ENCODE data around the gene CCNY.
A peak's percentile ranks its signal among the peaks of the same experiment; 100 is the strongest.

CCNY gene

GRCh38 chr10:35578618-35578956 lies 242.3 kb downstream of the CCNY start:
- no peak overlapping the region for H3K4me3 ChIP-seq (ENCODE audit: low read length)
- H3K9ac ChIP-seq (ENCODE audit: low read depth, low read length), result no peak overlapping the region
- no peaks in the 10 kb centered on the region for H3K4me1 ChIP-seq (ENCODE audit: insufficient read depth, low read length)
- no peaks in the 10 kb centered on the region for H3K36me3 ChIP-seq (ENCODE audit: insufficient read depth, low read length)
- WGBS, result 94% methylated on average over 4 of the region's 4 CpGs
- H3K9me3 ChIP-seq (ENCODE audit: insufficient read depth, low read depth, low read length), result no peaks in the 10 kb centered on the region
- H3K27ac ChIP-seq (ENCODE audit: low read depth, low read length), result no peak overlapping the region
- no peaks in the 10 kb centered on the region for H3K27me3 ChIP-seq (ENCODE audit: insufficient read depth, low read length)

- Histone ChIP-seq H3K4me3 (ENCODE audit: low read length) (no peak overlapping the region), H3K27me3 (ENCODE audit: insufficient read depth, low read length) (no peaks in the 10 kb centered on the region), H3K27ac (ENCODE audit: low read depth, low read length) (no peak overlapping the region), H3K4me1 (ENCODE audit: insufficient read depth, low read length) (no peaks in the 10 kb centered on the region), H3K9ac (ENCODE audit: low read depth, low read length) (no peak overlapping the region), H3K36me3 (ENCODE audit: insufficient read depth, low read length) (no peaks in the 10 kb centered on the region), H3K9me3 (ENCODE audit: insufficient read depth, low read depth, low read length) (no peaks in the 10 kb centered on the region)
- WGBS, result 94% methylated on average over 3 of the region's 3 CpGs
Measured at GRCh38 chr10:35579116-35579515, 242.8 kb downstream of the CCNY start.

- Histone ChIP-seq H3K4me3 (ENCODE audit: low read length) (no peak overlapping the region), H3K36me3 (ENCODE audit: insufficient read depth, low read length) (no peaks in the 10 kb centered on the region), H3K9me3 (ENCODE audit: insufficient read depth, low read depth, low read length) (no peaks in the 10 kb centered on the region), H3K27ac (ENCODE audit: low read depth, low read length) (no peak overlapping the region), H3K9ac (ENCODE audit: low read depth, low read length) (no peak overlapping the region), H3K4me1 (ENCODE audit: insufficient read depth, low read length) (no peaks in the 10 kb centered on the region), H3K27me3 (ENCODE audit: insufficient read depth, low read length) (no peaks in the 10 kb centered on the region)
- WGBS, result 94% methylated on average over 11 of the region's 12 CpGs
Measured at GRCh38 chr10:35579726-35580422, 243.6 kb downstream of the CCNY start.

GRCh38 chr10:35580423-35580770 lies 244.1 kb downstream of the CCNY start:
- WGBS, result 89% methylated on average over 3 of the region's 3 CpGs
- H3K4me3 ChIP-seq (ENCODE audit: low read length), result no peak overlapping the region
- H3K27ac ChIP-seq (ENCODE audit: low read depth, low read length), result no peak overlapping the region
- H3K9me3 ChIP-seq (ENCODE audit: insufficient read depth, low read depth, low read length), result no peaks in the 10 kb centered on the region
- H3K27me3 ChIP-seq (ENCODE audit: insufficient read depth, low read length), result no peaks in the 10 kb centered on the region
- no peaks in the 10 kb centered on the region for H3K36me3 ChIP-seq (ENCODE audit: insufficient read depth, low read length)
- no peaks in the 10 kb centered on the region for H3K4me1 ChIP-seq (ENCODE audit: insufficient read depth, low read length)
- no peak overlapping the region for H3K9ac ChIP-seq (ENCODE audit: low read depth, low read length)

- 94% methylated on average over 6 of the region's 6 CpGs for WGBS
- H3K4me1 ChIP-seq (ENCODE audit: insufficient read depth, low read length), result no peaks in the 10 kb centered on the region
- H3K27ac ChIP-seq (ENCODE audit: low read depth, low read length), result no peak overlapping the region
- no peaks in the 10 kb centered on the region for H3K9me3 ChIP-seq (ENCODE audit: insufficient read depth, low read depth, low read length)
- H3K36me3 ChIP-seq (ENCODE audit: insufficient read depth, low read length), result no peaks in the 10 kb centered on the region
- no peaks in the 10 kb centered on the region for H3K27me3 ChIP-seq (ENCODE audit: insufficient read depth, low read length)
- H3K4me3 ChIP-seq (ENCODE audit: low read length), result no peak overlapping the region
- no peak overlapping the region for H3K9ac ChIP-seq (ENCODE audit: low read depth, low read length)
Measured at GRCh38 chr10:35581655-35582054, 245.3 kb downstream of the CCNY start.

GRCh38 chr10:35584946-35585345 lies 248.6 kb downstream of the CCNY start:
- 95% methylated on average over 9 of the region's 9 CpGs for WGBS
- Histone ChIP-seq H3K27ac (ENCODE audit: low read depth, low read length) (no peak overlapping the region), H3K9ac (ENCODE audit: low read depth, low read length) (no peak overlapping the region), H3K36me3 (ENCODE audit: insufficient read depth, low read length) (no peaks in the 10 kb centered on the region), H3K4me1 (ENCODE audit: insufficient read depth, low read length) (no peaks in the 10 kb centered on the region), H3K4me3 (ENCODE audit: low read length) (no peak overlapping the region), H3K27me3 (ENCODE audit: insufficient read depth, low read length) (no peaks in the 10 kb centered on the region), H3K9me3 (ENCODE audit: insufficient read depth, low read depth, low read length) (no peaks in the 10 kb centered on the region)

- Histone ChIP-seq H3K9me3 (ENCODE audit: insufficient read depth, low read depth, low read length) (no peaks in the 10 kb centered on the region; the same call in 1 of the 2 replicates), H3K4me3 (ENCODE audit: low read length) (no peak overlapping the region), H3K27ac (ENCODE audit: low read depth, low read length) (no peak overlapping the region), H3K27me3 (ENCODE audit: insufficient read depth, low read length) (no peaks in the 10 kb centered on the region), H3K4me1 (ENCODE audit: insufficient read depth, low read length) (no peaks in the 10 kb centered on the region), H3K36me3 (ENCODE audit: insufficient read depth, low read length) (no peaks in the 10 kb centered on the region), H3K9ac (ENCODE audit: low read depth, low read length) (no peak overlapping the region)
- 95% methylated on average over 11 of the region's 11 CpGs for WGBS
Measured at GRCh38 chr10:35585356-35585755, 249.0 kb downstream of the CCNY start.

- no peaks in the 10 kb centered on the region for H3K4me1 ChIP-seq (ENCODE audit: insufficient read depth, low read length)
- H3K36me3 ChIP-seq (ENCODE audit: insufficient read depth, low read length), result no peaks in the 10 kb centered on the region
- 87% methylated on average over 8 of the region's 8 CpGs for WGBS
- no peak overlapping the region for H3K27ac ChIP-seq (ENCODE audit: low read depth, low read length)
- no peak overlapping the region for H3K4me3 ChIP-seq (ENCODE audit: low read length)
- peaks cover 6% of the 10 kb centered on the region for H3K9me3 ChIP-seq (ENCODE audit: insufficient read depth, low read depth, low read length)
- H3K9ac ChIP-seq (ENCODE audit: low read depth, low read length), result no peak overlapping the region
- no peaks in the 10 kb centered on the region for H3K27me3 ChIP-seq (ENCODE audit: insufficient read depth, low read length)
Measured at GRCh38 chr10:35585903-35586535, 249.7 kb downstream of the CCNY start.

- Histone ChIP-seq H3K4me3 (ENCODE audit: low read length) (no peak overlapping the region), H3K9ac (ENCODE audit: low read depth, low read length) (no peak overlapping the region), H3K27me3 (ENCODE audit: insufficient read depth, low read length) (no peaks in the 10 kb centered on the region), H3K27ac (ENCODE audit: low read depth, low read length) (no peak overlapping the region), H3K4me1 (ENCODE audit: insufficient read depth, low read length) (peaks cover 10% of the 10 kb centered on the region; the same call in 1 of the 2 replicates), H3K9me3 (ENCODE audit: insufficient read depth, low read depth, low read length) (peaks cover 13% of the 10 kb centered on the region), H3K36me3 (ENCODE audit: insufficient read depth, low read length) (no peaks in the 10 kb centered on the region)
Measured at GRCh38 chr10:35588836-35589235, 252.5 kb downstream of the CCNY start.

GRCh38 chr10:35592441-35592840 lies 256.1 kb downstream of the CCNY start:
- 96% methylated on average over 4 of the region's 4 CpGs for WGBS
- Histone ChIP-seq H3K9me3 (ENCODE audit: insufficient read depth, low read depth, low read length) (peaks cover 13% of the 10 kb centered on the region), H3K36me3 (ENCODE audit: insufficient read depth, low read length) (no peaks in the 10 kb centered on the region), H3K4me3 (ENCODE audit: low read length) (no peak overlapping the region), H3K9ac (ENCODE audit: low read depth, low read length) (no peak overlapping the region), H3K4me1 (ENCODE audit: insufficient read depth, low read length) (peaks cover 23% of the 10 kb centered on the region), H3K27ac (ENCODE audit: low read depth, low read length) (no peak overlapping the region), H3K27me3 (ENCODE audit: insufficient read depth, low read length) (no peaks in the 10 kb centered on the region)

- H3K4me3 ChIP-seq (ENCODE audit: low read length), result no peak overlapping the region
- H3K9me3 ChIP-seq (ENCODE audit: insufficient read depth, low read depth, low read length), result peaks cover 13% of the 10 kb centered on the region
- no peaks in the 10 kb centered on the region for H3K27me3 ChIP-seq (ENCODE audit: insufficient read depth, low read length)
- H3K4me1 ChIP-seq (ENCODE audit: insufficient read depth, low read length), result peaks cover 23% of the 10 kb centered on the region
- peak overlapping the region; percentile 90 for H3K27ac ChIP-seq (ENCODE audit: low read depth, low read length)
- peak overlapping the region; percentile 8; the same call in 1 of the 2 replicates for H3K9ac ChIP-seq (ENCODE audit: low read depth, low read length)
- no peaks in the 10 kb centered on the region for H3K36me3 ChIP-seq (ENCODE audit: insufficient read depth, low read length)
- WGBS, result 37% methylated on average over 14 of the region's 14 CpGs
Measured at GRCh38 chr10:35594115-35595079, 258.1 kb downstream of the CCNY start.
